Measurements from ENCODE around the gene OSBP2.

OSBP2 gene

GRCh38 chr22:30701872-30702271, 7.2 kb downstream of the OSBP2 start:
- TF ChIP-seq EZH2phosphoT487 (IDR thresholded peaks at IDR 0.05; ENCODE audit: borderline replicate concordance) (no peak), CTCF (conservative IDR thresholded peaks at IDR 0.05; ENCODE audit: low read length) (no peak)
- Histone ChIP-seq H3K9ac (ENCODE audit: low read depth, low read length, poor library complexity, severe bottlenecking) (no peak overlapping the region), H3K27me3 (ENCODE audit: insufficient read depth, low read length, poor library complexity, severe bottlenecking) (no peaks in the 10 kb centered on the region), H3K9me3 (ENCODE audit: insufficient read depth, low read depth, low read length) (no peaks in the 10 kb centered on the region), H3K4me1 (ENCODE audit: insufficient read depth, low read length, poor library complexity, severe bottlenecking) (no peaks in the 10 kb centered on the region), H3K4me3 (ENCODE audit: low read length, poor library complexity, severe bottlenecking) (no peak overlapping the region), H3K36me3 (ENCODE audit: insufficient read depth, low read length) (no peaks in the 10 kb centered on the region), H3K79me2 (ENCODE audit: insufficient read depth, low read length) (no peaks in the 10 kb centered on the region), H3K9me2 (replicated peaks; ENCODE audit: low read depth, low read length) (no peaks in the 10 kb centered on the region), H2AFZ (ENCODE audit: low read length) (no peak overlapping the region), H3K4me2 (ENCODE audit: low read depth, low read length, poor library complexity, severe bottlenecking) (no peak overlapping the region), H4K20me1 (ENCODE audit: insufficient read depth, low read length, poor library complexity, severe bottlenecking) (no peaks in the 10 kb centered on the region), H3F3A (ENCODE audit: low read depth) (no peaks in the 10 kb centered on the region)

- no peaks in the 10 kb centered on the region for H3F3A ChIP-seq (ENCODE audit: low read depth)
- H3K4me3 ChIP-seq (ENCODE audit: low read length, poor library complexity, severe bottlenecking): no peak overlapping the region
- no peaks in the 10 kb centered on the region for H3K27me3 ChIP-seq (ENCODE audit: insufficient read depth, low read length, poor library complexity, severe bottlenecking)
- no peak overlapping the region for H2AFZ ChIP-seq (ENCODE audit: low read length)
- no peaks in the 10 kb centered on the region for H3K4me1 ChIP-seq (ENCODE audit: insufficient read depth, low read length, poor library complexity, severe bottlenecking)
- H3K79me2 ChIP-seq (ENCODE audit: insufficient read depth, low read length): no peaks in the 10 kb centered on the region
- no peak overlapping the region for H3K4me2 ChIP-seq (ENCODE audit: low read depth, low read length, poor library complexity, severe bottlenecking)
- H3K9me2 ChIP-seq (replicated peaks; ENCODE audit: low read depth, low read length): no peaks in the 10 kb centered on the region
- H3K9me3 ChIP-seq (ENCODE audit: insufficient read depth, low read depth, low read length): no peaks in the 10 kb centered on the region
- H3K9ac ChIP-seq (ENCODE audit: low read depth, low read length, poor library complexity, severe bottlenecking): no peak overlapping the region
- no peaks in the 10 kb centered on the region for H3K36me3 ChIP-seq (ENCODE audit: insufficient read depth, low read length)
- H4K20me1 ChIP-seq (ENCODE audit: insufficient read depth, low read length, poor library complexity, severe bottlenecking): no peaks in the 10 kb centered on the region
- TF ChIP-seq CTCF (conservative IDR thresholded peaks at IDR 0.05; ENCODE audit: low read length): no peak
- TF ChIP-seq EZH2phosphoT487 (IDR thresholded peaks at IDR 0.05; ENCODE audit: borderline replicate concordance): no peak
Measured at GRCh38 chr22:30702856-30703255, 8.2 kb downstream of the OSBP2 start.

- H4K20me1 ChIP-seq (ENCODE audit: insufficient read depth, low read length, poor library complexity, severe bottlenecking): no peaks in the 10 kb centered on the region
- no peak overlapping the region for H2AFZ ChIP-seq (ENCODE audit: low read length)
- no peaks in the 10 kb centered on the region for H3K27me3 ChIP-seq (ENCODE audit: insufficient read depth, low read length, poor library complexity, severe bottlenecking)
- H3F3A ChIP-seq (ENCODE audit: low read depth): no peaks in the 10 kb centered on the region
- H3K9me2 ChIP-seq (replicated peaks; ENCODE audit: low read depth, low read length): no peaks in the 10 kb centered on the region
- H3K4me1 ChIP-seq (ENCODE audit: insufficient read depth, low read length, poor library complexity, severe bottlenecking): no peaks in the 10 kb centered on the region
- TF ChIP-seq EZH2phosphoT487 (IDR thresholded peaks at IDR 0.05; ENCODE audit: borderline replicate concordance): no peak
- TF ChIP-seq CTCF (conservative IDR thresholded peaks at IDR 0.05; ENCODE audit: low read length): no peak
- H3K4me3 ChIP-seq (ENCODE audit: low read length, poor library complexity, severe bottlenecking): no peak overlapping the region
- no peak overlapping the region for H3K4me2 ChIP-seq (ENCODE audit: low read depth, low read length, poor library complexity, severe bottlenecking)
- H3K9ac ChIP-seq (ENCODE audit: low read depth, low read length, poor library complexity, severe bottlenecking): no peak overlapping the region
- H3K36me3 ChIP-seq (ENCODE audit: insufficient read depth, low read length): no peaks in the 10 kb centered on the region
- H3K79me2 ChIP-seq (ENCODE audit: insufficient read depth, low read length): no peaks in the 10 kb centered on the region
- H3K9me3 ChIP-seq (ENCODE audit: insufficient read depth, low read depth, low read length): no peaks in the 10 kb centered on the region
Measured at GRCh38 chr22:30704978-30705377, 10.3 kb downstream of the OSBP2 start.

Measured in Loucy (cell line).